Right renal cortex interstitium (tissue), 3 donors: ENCODE data around the gene DDR1. TPM values are rescaled to one million over a fixed set of nuclear protein-coding genes. Genes with fewer than 3 reads are reported as not detected.
A peak's percentile ranks its signal among the peaks of the same experiment; 100 is the strongest.

Experiments used
- DNase-seq, 3 donors: peaks; one replicate each; pipeline ENCODE4 v3.0.0-alpha.2; 2013; ENCODE audit warnings: low read depth in 3 of 3, low spot score in 2 of 3
- polyA plus RNA-seq, 3 donors: library from polyadenylated mRNA; unstranded; fragments of 120-200 nt; gene quantifications; one replicate each; pipeline ENCODE4 v1.2.1, GENCODE V29; 2013; ENCODE audit not compliant: insufficient read length in 3 of 3

The DDR1 gene
- 100 to 1,000 TPM; 139 to 163 (median 149) TPM for polyA plus RNA-seq

DNA sequence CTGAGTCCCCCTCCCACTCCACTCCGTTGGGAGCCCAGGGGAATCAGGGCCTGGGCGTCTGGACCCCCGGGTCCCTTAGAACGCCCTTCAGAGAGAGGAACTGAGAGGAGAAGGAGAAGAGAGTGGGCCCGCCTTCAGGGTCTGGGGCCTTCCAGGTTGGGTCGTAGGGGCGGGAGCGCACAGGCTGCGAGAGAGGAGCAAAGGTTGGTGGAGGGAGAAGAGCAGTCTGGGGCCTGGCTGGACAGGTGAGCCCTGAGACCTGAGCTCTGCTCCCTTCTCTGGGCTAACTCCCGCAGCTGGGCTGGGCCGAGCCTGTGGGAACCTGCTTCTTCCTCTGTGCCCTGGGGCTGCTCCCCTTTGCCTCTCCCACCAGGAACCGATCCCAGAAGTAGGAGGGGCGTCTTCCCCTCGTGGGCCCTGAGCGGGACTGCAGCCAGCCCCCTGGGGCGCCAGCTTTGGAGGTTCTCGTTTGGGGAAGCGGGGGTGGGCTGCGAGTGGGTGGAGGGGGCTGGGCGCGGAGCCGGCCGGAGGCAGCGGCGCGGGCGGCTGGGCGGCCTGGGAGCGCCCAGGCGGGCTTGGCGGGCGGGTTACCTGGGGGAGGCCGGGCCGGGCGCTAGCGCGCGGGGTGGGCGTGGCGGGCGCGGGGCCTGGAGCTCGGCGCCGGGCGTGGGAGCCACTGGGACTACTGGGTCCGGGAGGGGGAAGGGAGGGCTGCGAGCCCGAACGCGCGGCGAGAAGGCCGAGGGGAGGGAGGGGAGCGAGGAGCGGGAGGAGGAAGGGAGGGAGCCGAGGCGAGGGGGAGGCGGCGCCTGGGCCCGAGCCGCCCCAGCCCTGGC lies at the start of gene DDR1:
Gene DDR1, plus strand, starts transcription at position 835 of the 836 bp plus-strand sequence. CDS start 4,211 bp downstream, outside the sequence.
- DNase-seq = peak in 1 of 3 donors; percentile 41

DNA sequence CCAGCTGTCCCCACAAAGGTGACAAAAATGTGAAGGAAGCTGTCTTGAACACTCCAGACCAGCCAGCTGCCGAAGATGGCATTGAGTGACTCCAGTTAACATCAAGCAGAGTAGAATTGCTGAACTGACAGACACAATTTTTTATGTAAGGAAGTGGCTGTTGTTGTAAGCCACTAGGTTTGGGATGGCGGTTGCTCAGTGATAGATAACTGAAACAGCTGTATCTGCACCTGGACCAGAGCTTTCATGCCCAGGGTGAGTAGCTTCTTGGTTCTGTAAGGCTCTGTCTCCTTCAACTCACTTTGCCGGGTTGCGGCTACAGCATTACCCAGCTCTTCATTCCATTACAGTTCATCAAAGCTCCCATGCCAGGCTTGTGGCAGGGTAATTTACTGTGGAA lies 49.7 kb upstream of the DDR1 start:
- DNase-seq = no peak

- no peak for DNase-seq
Observed at GRCh38 chr6:30835576-30835975, 48.7 kb upstream of the DDR1 start.

- DNase-seq = no peak
Observed at GRCh38 chr6:30836431-30836866, 47.9 kb upstream of the DDR1 start.

DNA sequence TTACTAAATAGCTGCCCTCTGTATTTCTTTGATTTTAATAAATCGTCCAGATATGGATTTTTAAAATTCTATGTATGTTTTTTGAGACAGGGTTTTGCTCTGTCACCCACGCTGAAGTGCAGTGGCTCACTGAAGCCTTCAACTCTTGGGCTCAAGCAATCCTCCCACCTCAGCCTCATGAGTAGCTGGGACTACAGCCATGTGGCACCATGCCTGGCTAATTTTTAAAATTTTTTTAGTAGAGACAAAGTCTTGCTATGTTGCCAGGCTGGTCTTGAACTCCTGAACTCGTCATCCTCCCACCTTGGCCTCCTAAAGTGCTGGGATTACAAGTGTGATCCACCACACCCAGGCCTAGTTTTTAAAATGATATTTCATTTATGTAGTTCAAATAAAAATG lies 47.4 kb upstream of the DDR1 start:
- DNase-seq = no peak

DNA sequence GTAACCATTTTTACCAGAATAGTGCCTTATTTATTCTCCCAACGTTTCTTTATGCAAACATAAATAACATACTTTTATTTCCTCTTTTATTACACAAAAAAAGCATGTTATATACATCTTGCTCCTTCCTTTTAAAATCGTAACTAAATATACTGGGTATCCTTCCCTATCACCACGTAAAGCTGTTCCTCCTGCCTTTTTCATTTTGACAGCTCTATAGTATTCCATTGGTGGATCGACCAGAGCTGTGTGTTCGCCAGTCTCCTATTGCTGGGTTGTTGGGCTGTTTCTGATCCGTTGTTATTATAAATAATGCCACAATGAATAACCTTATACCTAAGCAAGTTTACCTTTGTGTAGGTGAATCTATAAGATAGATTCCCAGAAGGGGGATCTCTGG lies 46.9 kb upstream of the DDR1 start:
- no peak for DNase-seq

DNA sequence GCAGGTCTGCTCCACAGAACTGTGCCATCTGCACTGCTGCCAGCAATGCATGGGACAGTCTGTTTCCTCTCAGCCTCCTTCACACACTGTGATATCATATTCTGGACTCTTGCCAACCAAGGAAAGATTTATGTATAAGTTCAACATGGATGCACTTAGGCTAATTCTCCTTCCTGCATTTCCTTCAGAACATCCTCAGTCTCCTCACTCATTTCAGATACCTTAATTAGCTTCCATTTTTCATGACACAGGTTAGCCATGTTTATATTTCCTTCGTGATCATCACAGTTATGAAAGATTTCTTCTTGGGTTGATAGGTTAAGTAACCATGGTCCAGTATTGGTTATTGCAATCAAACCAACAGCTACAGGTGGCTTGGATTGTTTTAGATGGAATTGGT lies 46.4 kb upstream of the DDR1 start:
- no peak for DNase-seq

- DNase-seq = no peak
Observed at GRCh38 chr6:30839671-30840070, 44.6 kb upstream of the DDR1 start.

GRCh38 chr6:30840084-30840934 lies 44.0 kb upstream of the DDR1 start:
- DNase-seq = no peak

DNA sequence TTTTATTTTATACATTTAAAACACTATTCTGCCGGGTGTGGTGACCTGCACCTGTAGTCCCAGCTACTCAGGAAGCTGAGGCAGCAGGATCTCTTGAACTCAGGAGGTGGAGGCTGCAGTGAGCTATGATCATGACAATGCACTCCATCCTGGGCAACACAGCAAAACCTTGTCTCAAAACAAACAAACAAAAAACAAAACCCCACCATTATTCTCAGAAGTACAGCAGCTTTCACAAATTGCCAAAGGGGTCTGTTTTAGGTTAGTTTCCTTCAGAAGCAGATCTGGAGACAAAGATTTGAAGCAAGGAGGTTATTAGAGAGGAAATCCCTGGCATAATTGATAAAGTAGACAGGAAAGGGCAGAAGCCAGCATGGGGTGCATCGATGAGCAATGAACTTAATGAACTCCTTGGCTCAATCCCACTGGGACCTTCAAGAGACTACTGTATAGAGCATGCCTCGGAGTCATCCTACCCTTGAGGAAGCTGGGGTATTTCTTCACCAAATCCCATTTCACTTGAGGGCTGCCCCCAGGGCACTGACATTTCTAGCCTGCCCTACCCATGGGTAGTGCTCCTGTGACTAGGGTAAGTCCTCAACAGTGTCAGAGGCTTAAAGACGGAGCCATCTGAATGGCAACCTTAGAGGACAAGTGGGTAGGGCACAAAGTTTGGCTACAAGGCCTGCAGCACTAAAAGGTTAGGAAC lies 43.2 kb upstream of the DDR1 start:
- DNase-seq = no peak

DNA sequence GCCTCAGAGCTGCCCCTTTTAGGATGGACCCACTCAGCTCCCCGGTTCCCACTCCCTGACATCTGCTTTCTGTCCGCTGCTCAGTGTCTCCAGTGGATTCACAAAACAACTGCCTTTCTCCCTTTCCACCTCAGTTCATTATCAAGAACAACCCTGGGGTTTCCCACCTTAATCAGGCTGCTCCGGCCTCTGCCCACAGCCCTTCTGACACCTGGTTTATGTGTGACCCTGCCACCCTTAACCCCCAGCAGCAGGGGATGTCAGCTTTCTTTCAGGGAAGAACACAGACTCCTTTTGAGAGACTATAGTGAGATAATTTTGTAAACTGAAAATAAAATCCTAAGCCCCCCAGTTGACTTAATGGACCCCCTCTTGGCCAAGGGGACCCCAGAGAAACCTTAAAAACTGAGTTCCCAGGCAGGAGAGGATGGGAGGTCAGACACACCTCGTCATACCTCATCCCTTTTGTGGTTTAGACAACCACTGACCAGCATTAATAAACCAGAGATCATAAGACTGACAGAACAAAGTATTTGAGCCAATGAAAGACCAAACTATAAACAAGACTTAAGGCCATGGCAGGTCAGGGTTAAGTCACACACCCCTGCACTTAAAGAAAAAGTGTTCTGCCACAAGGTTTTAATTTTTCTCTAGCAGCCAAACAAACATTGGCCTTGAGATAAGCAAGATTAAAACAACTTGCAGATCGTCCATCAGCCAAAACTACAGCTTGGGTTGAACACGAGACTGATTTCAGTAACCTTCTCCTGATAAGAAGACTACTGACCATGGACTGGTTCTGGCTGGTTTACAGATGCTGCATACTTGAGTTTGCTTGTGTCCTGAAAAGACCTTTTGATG lies 42.4 kb upstream of the DDR1 start:
- DNase-seq = no peak

DNA sequence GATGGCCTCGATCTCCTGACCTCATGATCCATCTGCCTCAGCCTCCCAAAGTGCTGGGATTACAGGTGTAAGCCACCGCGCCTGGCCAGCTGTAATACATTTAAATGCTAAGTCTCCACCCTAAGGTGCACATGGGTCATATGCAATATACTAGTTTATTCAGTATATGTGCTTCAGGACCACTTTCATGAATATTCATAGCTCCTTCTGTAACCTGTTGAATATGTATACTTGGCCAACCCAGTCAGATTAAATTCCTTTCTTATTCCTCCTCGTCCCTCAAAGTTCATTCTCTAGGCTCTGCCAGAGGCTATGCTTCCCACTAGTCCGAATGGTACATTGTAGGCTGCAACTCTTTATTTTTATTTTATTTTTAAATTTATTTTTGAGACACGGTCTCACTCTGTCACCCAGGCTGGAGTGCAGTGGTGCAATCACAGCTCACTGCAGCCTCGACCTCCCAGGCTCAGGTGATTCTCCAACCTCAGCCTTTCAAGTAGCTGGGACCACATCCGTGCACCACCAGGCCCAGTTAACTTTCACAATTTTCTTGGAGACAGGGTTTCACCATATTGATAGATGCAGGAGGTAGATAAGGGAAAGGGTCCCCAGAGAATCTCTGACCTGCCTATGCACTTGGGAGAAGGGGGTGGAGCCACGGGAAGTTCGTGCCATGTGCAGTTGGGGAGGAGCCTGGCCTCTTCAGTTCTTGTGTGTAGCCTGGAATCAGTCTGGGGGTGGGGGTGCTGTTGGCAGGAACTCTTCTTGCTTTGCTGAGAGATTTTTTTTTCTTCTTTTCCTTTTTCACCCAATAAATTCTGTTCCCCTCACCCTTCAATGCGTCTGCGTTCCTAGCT lies 41.3 kb upstream of the DDR1 start:
- DNase-seq = no peak

GRCh38 chr6:30843611-30843998 lies 40.7 kb upstream of the DDR1 start:
- no peak for DNase-seq

DNA sequence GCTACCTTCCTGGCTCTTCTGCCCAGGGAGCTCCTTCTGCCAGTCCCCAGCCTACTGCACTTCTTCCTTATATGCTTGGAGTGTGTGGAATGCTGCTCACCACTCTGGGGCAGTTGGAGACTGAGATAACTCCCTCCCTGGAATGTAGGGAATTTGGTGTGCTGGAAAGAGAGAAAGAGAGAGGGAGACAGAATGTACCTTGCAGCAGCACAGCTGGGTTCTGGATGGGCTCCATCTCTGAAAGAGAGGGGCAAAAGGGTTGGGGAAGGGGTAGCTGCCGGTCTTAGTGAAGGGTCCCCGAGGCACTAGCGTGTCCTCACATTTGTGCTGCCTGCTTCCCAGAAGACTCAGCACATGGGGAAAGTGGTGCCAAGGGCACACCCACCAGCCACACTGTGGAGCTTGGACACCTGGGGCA lies 40.2 kb upstream of the DDR1 start:
- no peak for DNase-seq

GRCh38 chr6:30845183-30845582 lies 39.1 kb upstream of the DDR1 start:
- no peak for DNase-seq

DNA sequence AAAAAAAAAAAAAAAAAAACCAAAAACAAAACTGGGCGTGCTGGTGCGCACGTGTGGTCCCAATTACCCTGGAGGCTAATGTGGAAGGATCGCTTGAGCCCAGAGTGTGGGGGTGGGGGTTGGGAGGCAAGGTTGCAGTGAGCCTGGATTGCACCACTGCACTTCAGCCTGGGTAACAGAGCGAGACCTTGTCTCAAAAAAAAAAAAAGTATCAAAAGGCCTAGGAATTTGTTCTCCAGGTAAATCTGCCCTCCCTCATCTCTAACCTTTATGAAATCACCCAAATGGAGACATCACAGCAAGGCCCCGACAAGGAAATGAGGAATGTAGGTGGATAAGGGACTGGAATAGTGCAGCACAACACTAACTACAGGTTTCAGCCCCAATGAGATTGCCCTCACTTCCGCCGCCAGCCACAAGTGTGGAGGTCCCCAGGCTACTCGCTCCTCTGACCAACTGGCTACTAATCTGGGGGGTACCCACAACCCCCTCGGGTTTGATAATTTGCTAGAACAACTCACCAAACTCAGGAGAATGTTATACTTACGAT lies 36.8 kb upstream of the DDR1 start:
- DNase-seq = no peak

- DNase-seq = no peak
Observed at GRCh38 chr6:30847971-30848436, 36.3 kb upstream of the DDR1 start.

DNA sequence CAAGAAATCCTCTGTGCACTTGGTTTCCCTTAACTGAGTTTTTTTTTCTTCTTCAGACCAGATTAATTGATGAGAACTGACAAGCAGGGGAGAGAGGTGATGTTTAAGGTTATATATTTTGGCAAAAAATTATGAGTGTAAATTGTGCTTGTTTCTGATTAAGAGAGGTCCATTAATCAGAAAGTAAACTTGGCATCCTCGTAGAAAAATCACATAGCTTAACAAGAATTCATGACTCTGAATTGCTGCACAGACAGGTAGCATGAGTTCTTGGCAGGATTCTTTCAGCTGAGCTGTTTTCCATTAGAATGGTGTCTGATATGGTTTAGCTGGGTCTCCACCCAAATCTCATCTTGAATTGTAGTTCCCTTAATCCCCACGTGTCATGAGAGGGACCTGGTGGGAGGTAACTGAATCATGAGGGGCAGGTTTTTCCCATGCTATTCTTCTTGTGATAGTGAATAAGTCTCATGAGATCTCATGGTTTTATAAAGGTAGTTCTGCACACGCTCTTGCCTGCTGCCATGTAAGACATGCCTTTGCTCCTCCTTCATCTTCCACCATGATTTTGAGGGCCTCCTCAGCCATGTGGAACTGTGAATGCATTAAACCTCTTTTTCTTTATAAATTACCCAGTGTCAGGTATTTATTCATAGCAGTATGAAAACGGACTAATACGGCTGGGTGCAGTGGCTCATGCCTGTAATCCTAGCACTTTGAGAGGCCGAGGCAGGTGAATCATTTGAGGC lies 34.2 kb upstream of the DDR1 start:
- DNase-seq = no peak
